ENCODE results near the gene DDX31. TPM values are rescaled to one million over a fixed set of nuclear protein-coding genes. Genes with fewer than 3 reads are reported as not detected.

Gene DDX31
- total RNA-seq, 1 experiment from 2014 or later: 21.8 TPM

DNA sequence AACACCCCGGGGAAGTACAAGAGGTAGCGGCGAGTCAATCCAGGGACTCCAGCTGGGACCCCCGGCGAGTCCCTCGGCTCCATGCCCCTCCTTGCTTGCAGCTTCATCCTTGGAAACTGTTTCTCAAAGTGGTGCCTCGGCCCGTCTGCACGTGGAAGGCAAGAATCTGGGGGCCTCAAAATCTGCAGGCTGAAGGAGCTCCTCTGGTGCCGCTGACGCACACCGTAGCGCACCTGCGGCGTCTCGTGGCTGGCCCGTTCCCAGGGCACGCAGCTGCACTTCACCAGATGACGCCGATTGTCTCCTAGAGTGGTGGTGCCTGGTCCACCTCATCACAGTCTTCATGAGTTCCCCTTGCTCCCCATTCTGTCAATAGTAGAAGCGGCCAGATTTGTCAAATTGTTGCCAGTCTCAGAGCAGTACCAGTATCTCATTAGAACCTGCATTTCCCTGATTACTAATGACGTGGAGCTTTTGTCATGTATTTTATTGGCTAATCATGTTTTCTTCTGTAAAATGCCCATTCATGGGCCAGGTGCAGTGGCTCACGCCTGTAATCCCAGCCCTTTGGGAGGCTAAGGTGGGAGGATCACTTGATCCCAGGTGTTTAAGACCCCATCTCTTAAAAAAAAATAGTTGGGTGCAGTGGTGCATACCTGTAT, 39.1 kb upstream of the DDX31 start:
- no peaks in the 10 kb centered on the region for H3K9me3 ChIP-seq (ENCODE audit: low read length)
- no peak for DNase-seq

DNA sequence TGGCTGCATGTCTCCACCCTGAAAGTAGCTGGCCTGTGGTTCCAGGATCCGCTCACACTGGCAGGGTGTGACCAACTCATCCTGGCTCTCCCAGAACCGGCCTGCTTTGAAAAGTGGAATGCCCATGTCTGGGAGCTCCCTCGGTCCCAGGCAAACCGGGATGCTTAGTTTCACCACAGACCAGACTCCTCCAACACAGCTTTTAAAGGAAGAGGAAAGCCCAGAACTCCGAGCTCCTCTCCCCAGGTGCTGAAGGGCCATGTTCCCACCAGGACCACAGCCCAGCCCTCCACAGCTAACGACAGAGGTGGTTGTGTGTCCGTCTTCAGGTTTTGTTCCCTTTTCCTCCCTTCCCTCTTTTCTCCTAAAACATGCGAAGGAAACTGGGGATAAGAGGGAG, 38.5 kb upstream of the DDX31 start:
- Histone ChIP-seq H3K27me3 (ENCODE audit: low read length) (no peaks in the 10 kb centered on the region), H4K20me1 (ENCODE audit: insufficient read depth, low read depth, low read length) (no peaks in the 10 kb centered on the region), H3K4me3 (ENCODE audit: low read length) (no peak overlapping the region), H3K9me3 (ENCODE audit: low read length) (no peaks in the 10 kb centered on the region), H3K4me2 (ENCODE audit: low read depth, low read length, poor library complexity, severe bottlenecking) (no peak overlapping the region), H3K9ac (ENCODE audit: low read length) (no peak overlapping the region), H3K27ac (ENCODE audit: low read length) (no peak overlapping the region), H3K9me2 (replicated peaks; ENCODE audit: insufficient read depth, low read length) (no peaks in the 10 kb centered on the region), H2AFZ (ENCODE audit: low read length) (no peak overlapping the region), H3K79me2 (ENCODE audit: low read length) (no peaks in the 10 kb centered on the region), H3K4me1 (ENCODE audit: low read length) (no peaks in the 10 kb centered on the region), H3K36me3 (ENCODE audit: insufficient read depth, low read length) (no peaks in the 10 kb centered on the region)
- DNase-seq: no peak

More for the DNA sequence above, 39.1 kb upstream of the DDX31 start:
- no peak overlapping the region for H2AFZ ChIP-seq (ENCODE audit: low read length)
- H4K20me1 ChIP-seq (ENCODE audit: insufficient read depth, low read depth, low read length): no peaks in the 10 kb centered on the region
- H3K4me1 ChIP-seq (ENCODE audit: low read length): no peaks in the 10 kb centered on the region
- H3K4me2 ChIP-seq (ENCODE audit: low read depth, low read length, poor library complexity, severe bottlenecking): no peak overlapping the region
- no peak overlapping the region for H3K27ac ChIP-seq (ENCODE audit: low read length)
- no peaks in the 10 kb centered on the region for H3K27me3 ChIP-seq (ENCODE audit: low read length)
- no peaks in the 10 kb centered on the region for H3K79me2 ChIP-seq (ENCODE audit: low read length)
- no peaks in the 10 kb centered on the region for H3K36me3 ChIP-seq (ENCODE audit: insufficient read depth, low read length)
- no peak overlapping the region for H3K4me3 ChIP-seq (ENCODE audit: low read length)
- no peak overlapping the region for H3K9ac ChIP-seq (ENCODE audit: low read length)
- H3K9me2 ChIP-seq (replicated peaks; ENCODE audit: insufficient read depth, low read length): no peaks in the 10 kb centered on the region

DNA sequence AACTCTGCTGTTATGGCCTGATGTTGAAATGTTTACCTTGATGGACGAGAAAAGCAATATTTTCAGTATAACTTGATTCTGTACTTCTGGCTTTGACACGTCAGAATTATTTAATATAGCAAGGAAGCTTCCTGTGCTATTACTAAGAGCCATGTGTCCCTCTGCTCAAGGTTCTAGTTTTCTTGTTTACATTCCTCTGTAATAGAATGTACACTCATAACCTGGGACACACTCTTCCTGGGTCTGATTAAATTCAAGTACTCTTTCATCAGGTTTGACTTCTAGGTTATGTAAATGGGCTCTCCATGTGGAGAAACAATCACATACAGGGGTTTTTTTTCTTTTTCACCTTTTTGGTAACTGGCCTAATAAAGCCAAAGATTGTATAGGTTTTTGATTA, 33.6 kb upstream of the DDX31 start:
- no peaks in the 10 kb centered on the region for H3K4me1 ChIP-seq (ENCODE audit: low read length)
- H3K4me3 ChIP-seq (ENCODE audit: low read length): no peak overlapping the region
- H3K4me2 ChIP-seq (ENCODE audit: low read depth, low read length, poor library complexity, severe bottlenecking): no peak overlapping the region
- no peak for DNase-seq
- H3K9me2 ChIP-seq (replicated peaks; ENCODE audit: insufficient read depth, low read length): no peaks in the 10 kb centered on the region
- H3K27ac ChIP-seq (ENCODE audit: low read length): no peak overlapping the region
- H3K79me2 ChIP-seq (ENCODE audit: low read length): no peaks in the 10 kb centered on the region
- H4K20me1 ChIP-seq (ENCODE audit: insufficient read depth, low read depth, low read length): no peaks in the 10 kb centered on the region
- no peaks in the 10 kb centered on the region for H3K9me3 ChIP-seq (ENCODE audit: low read length)
- no peak overlapping the region for H3K9ac ChIP-seq (ENCODE audit: low read length)
- H3K27me3 ChIP-seq (ENCODE audit: low read length): no peaks in the 10 kb centered on the region
- no peaks in the 10 kb centered on the region for H3K36me3 ChIP-seq (ENCODE audit: insufficient read depth, low read length)
- H2AFZ ChIP-seq (ENCODE audit: low read length): no peak overlapping the region

DNA sequence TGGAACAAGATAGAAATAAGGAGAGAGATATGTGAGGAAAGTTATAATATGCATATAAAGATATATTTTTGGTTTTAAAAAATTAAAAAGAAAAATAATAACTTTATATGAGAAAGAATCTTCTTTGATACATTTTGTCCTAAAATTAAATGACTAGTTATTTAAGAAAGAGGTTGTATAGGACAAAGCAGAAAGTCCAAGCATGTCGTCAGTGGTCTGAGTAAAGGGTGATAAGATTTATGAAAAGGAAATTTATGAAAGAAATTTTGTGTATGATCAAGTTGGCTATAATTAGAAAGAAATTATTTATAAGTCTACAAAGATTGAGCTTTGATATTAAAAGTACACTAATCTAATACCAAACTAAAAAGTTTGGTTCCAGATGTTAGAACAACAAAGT, 32.5 kb upstream of the DDX31 start:
- DNase-seq: no peak
- Histone ChIP-seq H2AFZ (ENCODE audit: low read length) (no peak overlapping the region), H3K9ac (ENCODE audit: low read length) (no peak overlapping the region), H3K27me3 (ENCODE audit: low read length) (no peaks in the 10 kb centered on the region), H3K4me3 (ENCODE audit: low read length) (no peak overlapping the region), H3K79me2 (ENCODE audit: low read length) (no peaks in the 10 kb centered on the region), H3K9me3 (ENCODE audit: low read length) (peaks cover 9% of the 10 kb centered on the region), H3K4me1 (ENCODE audit: low read length) (no peaks in the 10 kb centered on the region), H4K20me1 (ENCODE audit: insufficient read depth, low read depth, low read length) (no peaks in the 10 kb centered on the region), H3K36me3 (ENCODE audit: insufficient read depth, low read length) (no peaks in the 10 kb centered on the region), H3K27ac (ENCODE audit: low read length) (no peak overlapping the region), H3K9me2 (replicated peaks; ENCODE audit: insufficient read depth, low read length) (no peaks in the 10 kb centered on the region), H3K4me2 (ENCODE audit: low read depth, low read length, poor library complexity, severe bottlenecking) (no peak overlapping the region)

DNA sequence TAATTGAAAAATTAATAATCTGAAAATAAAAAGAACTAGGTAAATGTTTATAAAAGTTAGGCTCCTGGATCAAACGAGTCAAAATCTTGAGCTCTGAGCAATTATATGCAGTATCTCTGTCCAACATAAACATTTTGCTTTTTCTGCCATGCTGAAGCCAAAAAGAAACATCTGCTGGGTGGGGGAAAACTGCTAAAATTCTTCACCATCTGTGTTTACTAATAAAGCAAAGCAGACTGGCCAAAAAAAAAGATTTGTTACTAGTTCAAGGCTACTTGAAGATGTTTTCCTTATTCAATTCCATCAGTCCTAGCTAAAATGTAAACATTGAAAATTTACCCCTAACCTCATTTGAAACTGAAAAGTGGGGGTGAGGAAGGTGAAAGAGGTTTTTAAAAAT, 30.2 kb upstream of the DDX31 start:
- no peak overlapping the region for H3K4me3 ChIP-seq (ENCODE audit: low read length)
- no peaks in the 10 kb centered on the region for H3K27me3 ChIP-seq (ENCODE audit: low read length)
- no peak for DNase-seq
- H3K27ac ChIP-seq (ENCODE audit: low read length): no peak overlapping the region
- H3K4me1 ChIP-seq (ENCODE audit: low read length): no peaks in the 10 kb centered on the region
- no peaks in the 10 kb centered on the region for H3K9me2 ChIP-seq (replicated peaks; ENCODE audit: insufficient read depth, low read length)
- H3K36me3 ChIP-seq (ENCODE audit: insufficient read depth, low read length): no peaks in the 10 kb centered on the region; the same call in 1 of the 2 replicates
- H4K20me1 ChIP-seq (ENCODE audit: insufficient read depth, low read depth, low read length): no peaks in the 10 kb centered on the region
- no peak overlapping the region for H3K9ac ChIP-seq (ENCODE audit: low read length)
- no peak overlapping the region for H3K4me2 ChIP-seq (ENCODE audit: low read depth, low read length, poor library complexity, severe bottlenecking)
- peaks cover 14% of the 10 kb centered on the region for H3K9me3 ChIP-seq (ENCODE audit: low read length)
- H3K79me2 ChIP-seq (ENCODE audit: low read length): no peaks in the 10 kb centered on the region
- H2AFZ ChIP-seq (ENCODE audit: low read length): no peak overlapping the region

DNA sequence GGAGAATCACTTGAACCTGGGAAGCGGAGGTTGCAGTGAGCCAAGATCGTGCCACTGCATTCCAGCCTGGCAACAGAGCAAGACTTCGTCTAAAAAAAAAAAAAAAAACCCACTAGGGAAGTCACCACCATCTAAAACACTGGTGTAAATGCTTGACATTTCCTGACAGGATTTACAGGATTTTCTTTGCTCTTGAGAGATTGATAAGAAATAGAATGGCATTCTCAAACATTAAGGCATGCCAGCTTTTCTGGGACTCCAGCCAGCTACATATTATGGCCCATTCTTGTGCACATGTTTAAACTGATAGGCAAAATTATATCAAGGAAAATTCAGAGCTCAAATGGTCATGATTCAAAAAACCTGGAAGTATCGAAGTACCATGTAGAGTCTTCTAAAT, 29.2 kb upstream of the DDX31 start:
- Histone ChIP-seq H3K4me3 (ENCODE audit: low read length) (no peak overlapping the region), H3K9me3 (ENCODE audit: low read length) (peaks cover 14% of the 10 kb centered on the region), H3K27me3 (ENCODE audit: low read length) (no peaks in the 10 kb centered on the region), H2AFZ (ENCODE audit: low read length) (no peak overlapping the region), H3K9ac (ENCODE audit: low read length) (no peak overlapping the region), H3K36me3 (ENCODE audit: insufficient read depth, low read length) (peaks cover 2% of the 10 kb centered on the region), H3K79me2 (ENCODE audit: low read length) (no peaks in the 10 kb centered on the region), H3K4me1 (ENCODE audit: low read length) (no peaks in the 10 kb centered on the region), H3K9me2 (replicated peaks; ENCODE audit: insufficient read depth, low read length) (no peaks in the 10 kb centered on the region), H3K27ac (ENCODE audit: low read length) (no peak overlapping the region), H4K20me1 (ENCODE audit: insufficient read depth, low read depth, low read length) (no peaks in the 10 kb centered on the region), H3K4me2 (ENCODE audit: low read depth, low read length, poor library complexity, severe bottlenecking) (no peak overlapping the region)
- DNase-seq: no peak

DNA sequence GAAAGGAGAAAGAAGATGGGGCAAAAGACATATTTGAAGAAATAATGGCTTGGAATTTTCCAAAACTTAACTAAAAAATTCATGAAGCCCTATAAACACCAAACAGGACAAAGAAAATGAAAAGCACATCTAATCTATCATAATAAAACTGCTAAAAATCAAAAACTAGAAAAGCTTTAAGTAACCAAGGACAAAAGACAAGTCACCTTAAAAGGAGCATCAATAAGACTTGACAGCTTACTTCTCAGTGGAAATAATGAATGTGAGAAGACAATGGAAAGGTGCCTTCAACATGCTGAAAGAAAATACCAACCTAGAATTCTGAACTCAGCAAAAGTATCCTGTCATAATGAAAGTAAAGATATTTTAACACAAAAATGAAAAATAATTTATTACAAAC, 27.4 kb upstream of the DDX31 start:
- Histone ChIP-seq H3K36me3 (ENCODE audit: insufficient read depth, low read length) (peaks cover 13% of the 10 kb centered on the region), H3K9me3 (ENCODE audit: low read length) (peaks cover 14% of the 10 kb centered on the region), H2AFZ (ENCODE audit: low read length) (no peak overlapping the region), H3K27ac (ENCODE audit: low read length) (no peak overlapping the region), H3K27me3 (ENCODE audit: low read length) (no peaks in the 10 kb centered on the region), H3K4me2 (ENCODE audit: low read depth, low read length, poor library complexity, severe bottlenecking) (no peak overlapping the region), H3K9me2 (replicated peaks; ENCODE audit: insufficient read depth, low read length) (no peaks in the 10 kb centered on the region), H3K79me2 (ENCODE audit: low read length) (no peaks in the 10 kb centered on the region), H3K4me3 (ENCODE audit: low read length) (no peak overlapping the region), H3K9ac (ENCODE audit: low read length) (no peak overlapping the region), H4K20me1 (ENCODE audit: insufficient read depth, low read depth, low read length) (no peaks in the 10 kb centered on the region), H3K4me1 (ENCODE audit: low read length) (no peaks in the 10 kb centered on the region)
- DNase-seq: no peak

DNA sequence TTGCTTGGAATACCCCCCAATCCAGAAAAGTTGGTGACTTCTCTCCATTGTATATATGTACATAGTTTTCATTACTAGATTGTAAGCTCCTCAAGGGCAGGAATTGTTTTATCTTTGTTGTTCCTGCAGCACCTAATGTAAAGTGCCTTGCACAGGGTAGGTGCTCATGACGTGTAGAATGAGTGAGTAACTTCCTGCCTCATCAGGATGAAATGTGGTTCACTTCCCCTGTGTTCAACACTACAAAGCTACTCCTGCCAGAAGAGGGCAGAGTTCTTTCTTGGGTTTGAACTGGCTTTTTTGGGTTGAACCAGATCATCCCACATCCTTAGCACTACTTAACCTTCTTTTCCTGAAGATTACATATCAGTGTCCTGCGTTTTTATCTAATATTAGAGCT, 24.4 kb upstream of the DDX31 start:
- Histone ChIP-seq H3K79me2 (ENCODE audit: low read length) (no peaks in the 10 kb centered on the region), H3K4me1 (ENCODE audit: low read length) (no peaks in the 10 kb centered on the region), H2AFZ (ENCODE audit: low read length) (no peak overlapping the region), H3K27ac (ENCODE audit: low read length) (no peak overlapping the region), H4K20me1 (ENCODE audit: insufficient read depth, low read depth, low read length) (no peaks in the 10 kb centered on the region), H3K4me3 (ENCODE audit: low read length) (no peak overlapping the region), H3K36me3 (ENCODE audit: insufficient read depth, low read length) (peaks cover 36% of the 10 kb centered on the region), H3K9me3 (ENCODE audit: low read length) (peaks cover 14% of the 10 kb centered on the region), H3K9me2 (replicated peaks; ENCODE audit: insufficient read depth, low read length) (no peaks in the 10 kb centered on the region), H3K9ac (ENCODE audit: low read length) (no peak overlapping the region), H3K27me3 (ENCODE audit: low read length) (no peaks in the 10 kb centered on the region), H3K4me2 (ENCODE audit: low read depth, low read length, poor library complexity, severe bottlenecking) (no peak overlapping the region)
- peak; percentile 71 for DNase-seq

Data from Karpas-422 (cell line).